GM04503 (cell line): Measurements from ENCODE around the gene RPP14.
"Not testable (repeated sequence)": the region's sequence is repeated elsewhere in the genome, so short reads cannot be mapped to it uniquely, and the experiment has no call there.

ENCODE experiments used
- DNase-seq: peaks from one replicate; pipeline ENCODE4 v3.0.0-alpha.2; 2012; ENCODE audit warnings: low read depth

RPP14 gene

DNA sequence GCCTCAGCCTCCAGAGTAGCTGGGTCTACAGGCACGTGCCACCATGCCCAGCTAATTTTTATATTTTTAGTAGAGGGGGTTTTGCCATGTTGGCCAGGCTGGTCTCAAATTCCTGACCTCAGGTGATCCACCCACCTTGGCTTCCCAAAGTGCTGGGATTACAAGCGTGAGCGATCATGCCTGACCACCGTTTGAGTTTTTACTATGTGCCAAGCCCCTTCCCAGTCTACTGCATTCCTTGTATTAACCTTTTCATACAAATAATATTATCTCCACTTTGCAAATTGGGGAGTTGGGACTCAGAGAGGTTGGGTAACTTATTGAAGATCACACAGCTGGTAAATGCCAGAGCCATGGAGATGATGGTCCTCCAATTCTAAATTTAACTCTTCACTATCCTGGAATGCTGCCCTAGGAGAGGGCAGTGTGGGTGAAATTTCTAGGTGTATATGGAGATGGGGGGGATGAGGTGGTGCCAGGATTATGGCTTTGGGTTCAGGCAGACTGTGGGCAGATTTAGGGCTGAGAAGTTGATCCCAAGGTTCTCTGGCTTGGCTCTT lies 25.6 kb downstream of the RPP14 start:
- no peak for DNase-seq

DNA sequence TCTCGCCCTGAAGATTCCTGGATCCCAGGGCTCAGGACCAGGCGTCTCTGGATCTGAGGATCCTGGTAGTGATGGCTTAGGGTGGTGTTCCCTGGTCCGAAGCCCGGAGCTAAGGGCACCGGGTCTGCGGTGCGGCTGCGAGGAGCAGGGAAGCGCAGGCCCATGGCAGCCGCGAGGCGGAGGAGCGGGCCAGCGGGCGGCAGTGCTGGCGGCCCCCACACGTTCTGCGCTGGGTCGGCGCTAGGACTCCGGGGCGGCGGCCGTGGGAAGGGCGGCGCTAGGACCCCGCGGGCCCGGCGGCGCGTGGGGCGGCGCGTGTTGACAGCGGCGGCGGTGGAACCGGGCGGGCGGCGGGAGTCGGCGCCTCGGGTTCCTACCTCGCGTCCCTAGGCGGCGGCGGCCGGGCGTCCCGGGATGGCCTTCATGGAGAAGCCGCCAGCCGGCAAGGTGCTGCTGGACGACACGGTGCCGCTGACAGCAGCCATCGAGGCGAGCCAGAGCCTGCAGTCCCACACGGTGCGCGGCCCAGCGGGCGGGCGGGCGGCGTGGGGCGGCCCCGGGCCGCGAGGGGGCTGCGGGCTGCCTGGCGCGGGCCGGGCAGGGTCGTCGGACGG lies 26.6 kb downstream of the RPP14 start, which contains the start of gene PXK:
TSS of gene PXK (plus strand) at position 318 of the 614 bp plus-strand sequence. CDS start at position 415, 97 bp downstream.
- DNase-seq = no peak

DNA sequence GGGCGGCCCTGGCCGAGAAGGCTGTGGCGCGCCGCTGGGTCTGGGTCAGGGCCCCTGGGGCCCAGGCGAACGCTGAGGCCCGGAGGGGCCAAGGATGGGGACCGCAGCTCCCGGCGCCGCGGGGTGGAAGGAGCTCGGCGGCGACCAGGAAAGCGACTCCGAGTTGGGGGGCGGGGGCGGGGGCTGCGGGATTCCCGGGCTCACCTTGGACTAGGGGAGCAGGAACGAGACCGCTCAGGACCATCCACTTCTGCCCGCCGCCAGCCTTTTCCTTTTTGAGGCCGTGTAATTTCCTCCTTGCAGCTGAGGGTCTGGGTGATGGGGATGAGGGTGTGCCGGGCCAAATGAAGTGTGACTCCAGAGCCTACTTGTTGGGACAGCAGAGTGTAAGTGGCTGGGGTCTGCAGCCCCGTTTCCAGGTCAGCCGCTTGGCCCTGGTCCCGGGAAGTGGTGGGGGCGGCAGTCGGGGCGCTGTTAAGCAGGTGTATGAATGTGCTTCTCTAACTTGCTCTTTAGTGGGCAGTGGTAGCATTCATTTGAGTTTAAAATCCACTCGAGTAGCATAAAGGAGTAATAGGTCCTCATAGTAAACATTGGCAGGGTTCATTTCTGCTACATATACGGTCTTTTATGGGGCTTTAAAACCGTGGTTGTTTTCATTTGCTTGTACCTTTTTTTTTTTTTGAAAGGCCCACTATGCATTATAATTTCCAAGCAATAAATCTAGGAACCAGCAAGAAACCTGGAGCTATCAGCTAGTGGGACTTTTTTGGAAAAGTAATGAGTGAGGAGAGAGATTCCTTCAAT lies 27.4 kb downstream of the RPP14 start:
- no peak for DNase-seq

DNA sequence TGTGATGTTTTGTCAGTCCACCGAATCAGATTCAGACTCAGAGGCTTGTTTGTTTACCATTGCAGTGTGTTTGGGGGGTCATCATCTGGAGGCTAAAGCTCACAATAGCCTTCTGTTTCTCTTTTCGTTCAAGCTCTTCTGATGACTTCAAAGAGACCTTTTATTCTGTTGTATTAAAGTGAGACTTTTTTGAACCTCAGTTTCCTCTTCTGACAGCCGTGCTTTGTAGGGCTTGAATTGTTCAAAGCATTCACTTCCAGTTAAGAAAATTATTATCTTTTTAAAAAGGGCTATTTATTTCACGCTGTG lies 27.9 kb downstream of the RPP14 start:
- no peak for DNase-seq

DNA sequence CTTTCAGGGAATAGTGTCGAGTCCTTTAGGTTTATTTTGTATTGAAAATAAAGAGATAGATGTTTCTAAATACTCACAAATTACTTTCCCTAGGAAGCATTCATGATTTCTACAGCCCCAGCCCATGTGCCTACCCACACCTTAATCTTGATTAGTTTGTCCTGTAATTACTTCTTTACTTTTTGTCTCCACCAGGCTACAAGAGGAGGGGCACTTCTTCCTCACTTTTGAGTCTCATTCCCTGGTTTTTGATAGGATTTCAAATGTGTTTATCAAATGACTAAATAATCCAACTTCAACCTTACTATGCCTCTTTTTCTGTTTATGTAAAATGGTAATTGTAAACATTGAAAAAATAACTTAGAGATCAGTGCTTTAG lies 28.4 kb downstream of the RPP14 start:
- no peak for DNase-seq

DNA sequence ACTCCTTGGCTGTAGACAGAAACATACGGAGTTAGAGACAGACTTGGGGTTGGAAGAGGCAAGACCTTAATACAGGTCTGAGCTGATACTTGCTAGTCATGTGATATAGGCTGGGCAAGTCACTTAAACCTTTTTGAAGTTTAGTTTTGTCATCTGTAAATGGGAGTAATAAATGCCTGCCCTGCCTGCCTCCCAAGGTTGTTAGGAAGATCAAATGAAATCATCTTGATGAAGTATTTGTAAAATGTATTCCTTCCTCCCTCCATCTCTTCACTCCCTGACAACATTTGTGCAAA lies 29.6 kb downstream of the RPP14 start:
- no peak for DNase-seq

DNA sequence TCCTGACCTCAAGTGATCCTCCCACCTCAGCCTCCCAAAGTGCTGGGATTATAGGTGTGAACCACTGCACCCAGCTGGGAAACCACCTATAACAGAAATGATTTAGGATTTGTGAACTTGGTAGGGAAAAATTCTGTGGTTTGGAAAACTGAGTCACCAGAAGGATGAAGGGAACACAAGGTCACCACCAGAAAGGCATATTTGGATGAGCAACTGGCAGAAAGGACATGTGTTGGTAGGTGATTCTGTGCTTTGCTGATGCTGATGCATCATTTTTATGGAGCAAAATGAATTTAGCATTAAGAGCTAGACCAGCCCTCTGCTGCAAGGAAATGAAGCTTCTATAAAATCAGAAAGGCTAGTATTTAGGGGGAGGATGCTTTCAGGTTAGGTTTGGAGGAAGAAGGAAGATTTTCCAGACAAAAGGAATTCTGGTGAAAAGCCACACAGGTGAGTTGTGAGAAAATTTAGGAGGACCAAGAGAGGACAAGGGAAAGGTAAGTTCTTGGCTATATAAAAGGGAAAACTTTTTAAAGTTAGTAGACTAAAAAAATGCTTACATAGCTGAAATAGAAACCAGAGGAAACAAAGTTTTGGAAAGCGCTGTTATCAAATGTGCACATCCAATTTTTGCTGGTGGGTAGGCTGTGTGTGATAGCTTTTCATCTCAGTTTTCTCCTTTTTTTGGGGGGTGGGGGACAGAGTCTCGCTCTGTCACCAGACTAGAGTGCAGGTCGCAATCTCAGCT lies 30.3 kb downstream of the RPP14 start:
- no peak for DNase-seq

DNA sequence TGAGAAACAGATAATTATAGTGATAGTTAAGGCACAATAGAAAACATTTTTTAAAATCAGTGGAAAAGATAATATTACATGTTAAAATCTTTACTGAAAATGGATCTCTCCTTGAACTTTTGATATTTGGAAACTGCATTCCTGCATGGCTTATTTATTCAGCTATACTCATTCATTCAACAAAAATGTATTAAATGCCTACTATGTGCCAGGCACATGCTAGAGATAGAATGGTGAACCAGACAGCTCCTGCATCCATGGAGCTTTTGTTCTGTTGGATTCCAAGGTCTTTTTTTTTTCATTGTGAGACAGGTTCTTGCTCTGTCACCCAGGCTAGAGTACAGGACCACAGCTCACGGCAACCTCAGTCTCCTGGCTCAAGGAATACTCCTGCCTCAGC lies 31.1 kb downstream of the RPP14 start:
- no peak for DNase-seq

DNA sequence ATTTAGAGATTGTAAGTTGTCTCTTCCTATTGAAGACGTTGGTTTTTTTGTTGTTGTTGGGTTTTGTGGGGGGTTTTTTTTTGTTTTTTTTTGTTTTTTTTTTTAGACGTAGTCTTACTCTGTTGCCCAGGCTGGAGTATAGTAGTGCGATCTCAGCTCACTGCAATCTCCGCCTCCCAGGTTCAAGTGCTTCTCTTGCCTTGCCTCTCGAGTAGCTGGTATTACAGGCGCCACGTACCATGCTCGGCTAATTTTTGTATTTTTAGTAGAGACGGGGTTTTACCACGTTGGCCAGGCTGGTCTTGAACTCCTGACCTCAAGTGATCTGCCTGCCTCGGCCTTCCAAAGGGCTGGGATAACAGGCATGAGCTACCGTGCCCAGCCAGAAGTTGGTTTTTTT lies 33.1 kb downstream of the RPP14 start:
- DNase-seq = not testable (repeated sequence)

DNA sequence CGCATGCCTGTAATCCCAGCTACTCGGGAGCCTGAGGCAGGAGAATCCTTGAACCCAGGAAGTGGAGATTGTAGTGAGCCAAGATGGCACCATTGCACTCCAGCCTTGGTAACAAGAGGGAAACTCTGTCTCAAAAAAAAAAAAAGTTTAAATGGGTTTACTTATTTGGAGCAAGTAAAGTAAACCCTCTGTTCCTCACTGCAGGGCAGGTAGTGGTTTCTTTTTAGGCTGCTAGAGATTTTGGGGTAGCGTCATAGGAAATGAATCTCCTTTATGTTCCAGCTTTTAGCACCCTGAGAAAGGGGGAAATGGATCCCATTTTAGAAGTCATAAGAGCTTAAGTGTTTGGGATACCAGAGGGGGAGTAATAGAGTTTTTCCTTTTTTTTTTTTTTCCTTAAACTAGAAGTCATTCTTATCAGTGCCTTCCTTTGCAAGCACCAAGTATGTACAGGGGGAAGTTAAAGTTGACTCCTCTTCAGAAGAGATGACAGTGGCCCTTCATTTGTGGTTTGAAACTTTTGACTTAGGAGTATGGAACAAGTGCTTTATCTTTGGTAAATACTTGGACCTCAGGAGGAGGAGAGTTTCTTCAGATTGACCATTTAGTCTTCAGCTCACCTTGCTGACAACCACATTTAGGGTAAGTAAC lies 34.7 kb downstream of the RPP14 start:
- DNase-seq = no peak

DNA sequence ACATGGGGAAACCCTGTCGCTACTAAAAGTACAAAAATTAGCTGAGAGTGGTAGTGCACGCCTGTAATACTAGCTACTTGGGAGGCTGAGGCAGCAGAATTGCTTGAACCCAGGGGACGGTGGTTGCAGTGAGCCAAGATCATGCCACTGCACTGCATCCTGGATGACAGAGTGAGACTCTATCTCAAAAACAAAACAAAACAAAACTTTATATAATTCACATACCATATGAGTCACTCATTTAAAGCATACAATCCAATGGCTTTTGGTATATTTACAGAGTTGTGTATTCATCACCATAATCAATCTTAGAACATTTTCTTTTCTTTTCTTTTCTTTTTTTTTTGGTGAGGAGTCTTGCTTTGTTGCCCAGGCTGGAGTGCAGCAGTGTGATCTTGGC lies 35.3 kb downstream of the RPP14 start:
- DNase-seq = no peak

DNA sequence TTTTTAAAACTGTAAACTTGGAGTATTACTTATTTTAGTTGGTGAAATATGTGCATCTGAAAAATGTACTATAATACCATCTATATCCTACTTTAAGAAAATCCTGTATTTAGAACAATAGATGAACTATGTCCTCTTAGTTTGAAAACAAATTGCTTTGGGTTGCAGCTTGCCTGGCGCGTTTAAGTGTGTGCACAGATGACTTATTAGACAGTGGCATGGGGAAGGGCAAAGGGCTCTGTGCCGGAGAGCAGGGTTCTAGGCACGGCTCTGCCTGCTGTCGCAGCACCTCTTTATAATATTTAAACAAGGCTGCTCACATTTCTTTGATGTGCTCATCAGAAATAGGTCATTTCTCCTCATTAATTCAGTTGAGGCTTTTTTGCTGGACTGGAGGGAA lies 36.6 kb downstream of the RPP14 start:
- no peak for DNase-seq

DNA sequence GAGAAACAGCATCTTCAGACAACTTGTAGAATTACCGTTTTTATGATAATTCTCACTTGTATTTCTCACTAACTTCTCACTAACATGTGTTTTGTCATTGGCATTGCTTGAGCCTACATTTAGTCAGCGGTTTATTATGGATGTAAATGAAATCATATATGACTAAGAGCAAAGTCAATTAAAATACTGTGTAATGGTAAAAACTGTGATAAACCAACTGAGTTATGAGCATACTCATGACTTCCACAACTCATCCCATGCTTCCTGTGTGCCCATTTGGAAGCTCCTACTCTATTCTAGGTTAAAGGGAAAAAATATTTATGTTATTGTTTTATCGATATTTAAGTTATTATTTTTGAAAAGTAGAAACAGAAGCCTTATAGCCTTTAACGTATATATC lies 39.4 kb downstream of the RPP14 start:
- DNase-seq = no peak

DNA sequence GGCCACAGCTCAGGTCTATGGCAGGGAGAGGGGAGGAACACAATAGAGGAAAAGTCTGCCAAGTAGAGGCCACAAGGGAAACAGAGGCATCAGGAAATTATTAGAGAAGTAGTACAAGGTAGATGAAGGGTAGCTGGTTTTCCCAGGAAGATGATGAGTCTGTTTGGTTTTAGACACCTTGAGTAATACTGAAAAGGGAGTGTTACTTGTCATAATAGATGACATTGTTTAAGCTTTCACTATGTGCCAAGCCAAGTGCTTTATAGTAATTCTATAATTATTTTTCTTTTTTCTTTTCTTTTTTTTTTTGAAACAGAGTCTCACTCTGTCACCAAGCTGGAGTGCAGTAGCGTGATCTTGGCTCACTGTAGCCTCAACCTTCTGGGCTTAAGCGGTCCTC lies 40.3 kb downstream of the RPP14 start:
- no peak for DNase-seq

DNA sequence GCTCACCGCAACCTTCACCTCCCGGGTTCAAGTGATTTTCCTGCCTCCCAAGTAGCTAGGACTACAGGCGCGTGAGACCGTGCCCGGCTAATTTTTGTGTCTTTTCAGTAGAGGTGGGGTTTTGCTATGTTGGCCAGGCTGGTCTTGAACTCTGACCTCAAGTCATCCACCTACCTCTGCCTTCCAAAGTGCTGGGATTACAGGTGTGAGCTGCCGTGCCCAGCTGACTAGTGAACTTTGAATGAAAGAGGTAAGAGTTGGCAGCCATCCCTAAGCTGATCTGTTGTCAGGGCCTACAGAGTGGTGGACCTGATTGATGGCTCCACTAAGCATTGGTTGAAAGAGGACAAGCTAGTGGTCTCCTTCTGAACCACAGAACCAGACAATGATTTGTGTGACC lies 41.9 kb downstream of the RPP14 start:
- no peak for DNase-seq

DNA sequence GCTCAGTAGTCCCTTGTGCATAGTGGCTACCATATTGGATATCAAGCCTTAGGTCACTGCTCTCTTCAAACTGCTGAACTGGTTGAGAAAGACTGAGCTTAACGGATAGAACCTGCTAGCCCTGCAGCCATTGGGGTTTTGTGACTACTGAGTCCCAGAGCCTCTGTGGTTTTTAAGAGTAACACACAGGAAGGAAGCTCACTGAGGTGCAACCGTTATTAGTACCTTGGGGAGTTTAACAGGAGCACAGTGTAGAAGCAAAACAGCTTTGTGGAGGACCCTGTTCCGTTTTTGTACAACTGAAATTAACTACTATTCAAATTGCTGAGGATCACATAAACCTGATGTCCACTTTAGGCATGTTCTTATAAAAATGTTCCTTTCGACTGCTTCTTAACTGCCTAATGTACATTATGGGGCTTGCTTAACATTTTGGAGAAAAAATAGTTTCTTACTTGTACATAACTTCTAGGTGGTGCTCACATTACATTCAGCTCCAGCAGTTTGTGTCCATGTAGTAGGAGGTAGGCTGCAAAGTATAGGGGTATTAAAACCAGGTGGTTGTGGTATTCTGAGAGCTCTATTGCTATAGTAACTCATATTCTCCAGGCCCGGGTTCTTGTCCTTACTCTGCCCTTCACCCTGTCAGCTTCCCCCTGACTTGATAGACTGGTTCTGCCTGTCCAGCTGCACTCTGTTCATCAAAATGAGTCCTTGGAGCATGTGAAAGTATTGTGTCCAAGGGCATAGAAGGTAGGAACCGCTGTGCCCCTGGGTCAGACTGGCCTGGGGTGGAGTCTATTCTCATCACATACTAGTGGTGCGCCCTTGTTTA lies 44.0 kb downstream of the RPP14 start:
- DNase-seq = no peak

DNA sequence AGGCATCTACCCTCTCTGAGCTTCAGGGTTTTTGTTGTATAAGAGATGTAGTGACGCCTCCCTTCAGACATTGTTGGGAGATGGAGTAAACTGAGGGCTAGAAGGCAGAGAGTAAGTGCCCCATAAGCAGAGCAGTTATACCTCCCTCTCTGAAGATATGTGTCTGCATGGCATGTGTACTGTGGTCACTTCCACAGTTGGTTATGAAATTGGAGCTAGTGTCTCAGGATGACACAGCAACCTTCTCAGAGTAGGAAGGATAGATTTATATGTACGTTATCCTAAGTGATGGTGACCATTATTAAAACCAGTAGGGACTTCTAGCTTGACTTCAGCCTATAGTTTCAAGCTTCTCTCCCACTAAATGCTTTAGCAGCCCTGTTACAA lies 44.6 kb downstream of the RPP14 start:
- no peak for DNase-seq

DNA sequence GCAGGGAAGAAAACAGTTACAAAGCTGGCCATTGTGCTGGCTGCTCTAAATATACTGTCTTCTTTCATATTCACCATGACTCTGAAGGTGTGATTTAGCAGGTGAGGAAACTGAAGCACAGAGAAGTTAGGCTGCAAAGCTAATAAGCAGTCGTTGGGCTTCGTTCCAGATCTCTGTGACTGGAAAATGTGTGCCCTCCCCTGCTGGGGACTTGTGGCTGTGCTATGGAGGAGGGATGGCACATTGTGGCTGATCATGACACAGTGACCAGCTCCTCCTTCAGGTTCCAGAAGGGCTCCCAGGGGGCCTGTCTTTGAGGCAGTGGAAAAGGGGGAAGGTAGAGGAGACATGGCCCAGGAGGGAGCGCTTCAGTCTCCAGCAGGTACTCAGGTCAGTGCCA lies 45.9 kb downstream of the RPP14 start:
- no peak for DNase-seq

DNA sequence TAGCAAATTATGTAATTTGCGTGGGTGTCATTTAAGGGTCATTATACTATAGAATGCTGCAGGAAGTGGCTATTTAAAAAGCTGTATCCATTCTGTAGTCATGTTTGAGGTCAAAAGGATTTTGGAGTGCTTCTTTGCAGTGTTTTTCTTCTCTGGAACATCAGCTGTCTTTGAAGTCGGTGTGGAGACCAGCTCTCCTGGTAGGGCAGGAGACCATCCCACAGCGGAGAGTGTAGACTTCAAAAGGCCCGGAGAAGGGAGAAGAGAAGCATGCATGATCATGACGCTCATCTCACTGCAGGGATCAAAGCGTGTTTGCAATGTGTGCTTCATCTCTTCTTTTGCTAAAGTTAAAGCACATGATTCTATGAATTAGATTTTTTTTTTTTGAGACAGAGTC lies 46.6 kb downstream of the RPP14 start:
- no peak for DNase-seq

DNA sequence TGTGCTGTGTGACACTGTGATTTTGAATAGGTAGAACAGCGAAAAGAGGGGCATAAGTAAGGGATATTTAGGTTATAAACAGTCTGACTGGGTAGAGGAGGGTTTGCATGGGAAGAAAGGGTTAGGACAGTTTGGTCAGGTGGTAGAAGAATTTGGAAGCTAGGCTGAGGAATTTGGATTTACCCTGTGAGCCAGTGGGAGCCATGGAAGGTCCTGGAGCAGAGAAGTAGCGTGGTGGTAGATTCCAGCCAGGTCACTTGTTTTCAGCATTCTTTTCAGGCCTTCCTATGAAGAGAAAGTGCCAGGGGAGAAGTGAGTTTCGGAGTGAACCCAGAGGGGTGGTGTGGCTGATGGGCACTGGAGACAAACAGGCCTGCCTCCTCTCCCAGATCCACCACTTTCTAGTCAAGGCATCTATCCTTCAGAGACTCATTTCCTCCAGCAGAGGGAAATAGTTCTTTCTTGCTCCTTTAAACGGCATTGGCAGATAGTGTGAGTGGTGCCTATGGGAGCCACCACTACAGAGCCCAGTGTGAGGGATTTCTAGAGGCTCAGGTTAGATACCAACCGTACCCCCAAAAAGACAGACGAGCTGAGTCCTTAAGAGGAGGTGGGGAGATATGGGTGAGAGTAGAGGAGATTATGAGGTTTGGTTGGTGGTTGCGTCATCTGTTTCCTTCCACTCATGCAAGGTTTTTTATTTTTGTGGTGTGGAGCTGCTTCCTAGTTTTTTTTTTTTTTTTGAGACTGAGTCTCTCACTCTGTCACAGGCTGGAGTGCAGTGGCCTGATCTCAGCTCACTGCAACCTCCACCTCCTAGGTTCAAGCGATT lies 47.9 kb downstream of the RPP14 start:
- no peak for DNase-seq

DNA sequence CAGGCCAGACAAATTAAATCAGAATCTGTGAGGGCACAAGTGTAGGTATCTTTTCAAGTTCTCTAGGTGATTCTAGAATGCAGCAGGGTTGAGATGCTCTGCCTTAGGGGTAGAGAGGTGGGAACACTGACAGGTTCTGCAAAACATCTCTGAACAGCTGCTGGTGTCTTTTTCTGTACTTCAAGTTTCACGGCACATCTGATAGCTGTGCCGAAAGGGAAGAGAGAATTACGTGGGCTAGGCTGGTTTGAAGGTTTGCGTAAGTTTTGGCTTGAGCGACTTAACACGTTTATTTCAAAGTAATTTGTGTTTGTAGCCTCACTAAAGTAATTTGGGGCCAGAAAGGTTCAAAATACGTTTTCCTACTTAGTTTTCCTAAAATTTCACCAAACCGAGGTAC lies 49.1 kb downstream of the RPP14 start:
- no peak for DNase-seq
